Placental epithelial cell (primary cell): ENCODE results near the gene MAD2L1. TPM values are rescaled to one million over a fixed set of nuclear protein-coding genes. Genes with fewer than 3 reads are reported as not detected.

ENCODE experiments used
- total RNA-seq: library from RNA; depleted of rRNA; stranded (reverse); fragments of >200 nt; gene quantifications from 2 replicates; pipeline ENCODE4 v1.2.3, GENCODE V29; 2012

The MAD2L1 gene
- total RNA-seq, result 4.7 and 7.0 TPM in 2 replicates

DNA sequence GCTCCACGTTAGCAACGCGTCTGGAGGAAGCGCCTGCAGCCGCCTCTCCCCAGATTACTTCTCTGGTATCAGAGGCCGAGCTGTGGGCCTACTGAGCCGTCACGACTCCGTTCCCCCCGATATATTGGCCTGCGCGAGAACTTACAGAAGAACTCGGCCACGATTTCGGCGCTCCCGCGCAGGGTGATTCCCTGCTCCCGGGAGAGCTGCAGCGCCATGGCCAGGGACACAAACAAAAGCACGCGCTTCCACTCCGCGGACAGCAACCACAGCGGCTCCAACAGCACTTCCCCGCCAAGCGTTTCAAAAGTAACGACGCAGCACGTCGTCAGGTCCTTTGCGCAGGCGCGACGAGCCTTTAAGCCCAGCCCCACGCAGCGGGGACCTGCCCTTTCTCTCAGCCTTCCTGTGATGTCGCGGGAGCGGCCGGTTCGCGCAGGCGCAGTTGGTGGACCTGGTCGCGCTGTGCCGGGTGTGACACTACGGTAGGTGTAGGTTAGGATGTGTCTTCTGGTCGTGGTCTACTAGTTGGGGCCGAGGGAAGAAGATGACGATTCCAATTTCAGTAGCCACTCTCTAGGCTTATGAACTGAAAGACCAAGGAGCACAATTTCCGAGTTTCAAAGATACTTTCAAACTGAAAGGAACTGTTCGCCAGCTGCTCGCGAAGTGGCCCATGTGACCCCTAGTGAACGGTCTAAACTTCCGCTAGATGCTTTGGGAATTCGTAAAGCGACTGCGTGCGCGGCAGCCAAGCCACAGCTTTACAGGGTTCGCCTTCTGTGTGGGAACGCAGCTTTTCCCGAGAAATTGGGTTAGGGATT, at the start of gene MAD2L1:
Gene MAD2L1, minus strand, starts transcription at position 332 of the 824 bp plus-strand sequence. Its CDS starts 114 bp downstream, at position 218.

